G401 (cell line): ENCODE data around the gene SCD5. TPM values are rescaled to one million over a fixed set of nuclear protein-coding genes. Genes with fewer than 3 reads are reported as not detected.
A peak's percentile ranks its signal among the peaks of the same experiment; 100 is the strongest.

Experiments used
- DNase-seq: peaks from one replicate; pipeline ENCODE4 v3.0.0-alpha.2; 2015; ENCODE audit warnings: low spot score
- in situ Hi-C: cut with HindIII; loops from 2 replicates; pipeline ENCODE4 v1.10.0; 2016; ENCODE audit warnings: low sequenced_read_pairs, mixed read lengths
- total RNA-seq: library from RNA; depleted of rRNA; stranded (reverse); fragments of >200 nt; shearing (Covaris generic); gene quantifications from 2 replicates; pipeline ENCODE4 v1.2.3, GENCODE V29; 2014

Gene SCD5
- total RNA-seq, 1 experiment from 2014 or later: 10.1 TPM

- DNase-seq: no peak
- in situ Hi-C loops: no loop called here
Observed at GRCh38 chr4:82745173-82745842, 53.3 kb downstream of the SCD5 start.

- in situ Hi-C loops: no loop called here
- no peak for DNase-seq
Observed at GRCh38 chr4:82744284-82744968, 54.2 kb downstream of the SCD5 start.

- no peak for DNase-seq
- in situ Hi-C loops: no loop called here
Observed at GRCh38 chr4:82741188-82741587, 57.4 kb downstream of the SCD5 start.

- peak; percentile 23 for DNase-seq
- in situ Hi-C loops: no loop called here
Observed at GRCh38 chr4:82739287-82740190, 59.1 kb downstream of the SCD5 start.

GRCh38 chr4:82737354-82737753, 61.2 kb downstream of the SCD5 start:
- no peak for DNase-seq
- in situ Hi-C loops: no loop called here

- in situ Hi-C loops: no loop called here
- no peak for DNase-seq
Observed at GRCh38 chr4:82733636-82734035, 65.0 kb downstream of the SCD5 start.

- in situ Hi-C loops: no loop called here
- DNase-seq: no peak
Observed at GRCh38 chr4:82728301-82728700, 70.3 kb downstream of the SCD5 start.

GRCh38 chr4:82726596-82726995, 72.0 kb downstream of the SCD5 start:
- DNase-seq: no peak
- in situ Hi-C loops: no loop called here

- in situ Hi-C loops: no loop called here
- DNase-seq: peak; percentile 43
Observed at GRCh38 chr4:82721819-82722423, 76.7 kb downstream of the SCD5 start.

GRCh38 chr4:82718162-82718940, 80.2 kb downstream of the SCD5 start:
- peak; percentile 19 for DNase-seq
- in situ Hi-C loops: no loop called here

GRCh38 chr4:82715731-82716617, 82.6 kb downstream of the SCD5 start:
- in situ Hi-C loops: no loop called here
- no peak for DNase-seq

GRCh38 chr4:82713856-82714255, 84.7 kb downstream of the SCD5 start:
- in situ Hi-C loops: no loop called here
- no peak for DNase-seq

GRCh38 chr4:82712561-82712960, 86.0 kb downstream of the SCD5 start:
- DNase-seq: no peak
- in situ Hi-C loops: no loop called here

GRCh38 chr4:82711158-82711785, 87.3 kb downstream of the SCD5 start:
- no peak for DNase-seq
- in situ Hi-C loops: no loop called here

- DNase-seq: no peak
- in situ Hi-C loops: no loop called here
Observed at GRCh38 chr4:82710197-82710929, 88.2 kb downstream of the SCD5 start.

GRCh38 chr4:82708982-82709381, 89.6 kb downstream of the SCD5 start:
- no peak for DNase-seq
- in situ Hi-C loops: no loop called here
